ENCODE measurements around the gene FGF14.
"Not testable (repeated sequence)": the region's sequence is repeated elsewhere in the genome, so short reads cannot be mapped to it uniquely, and the experiment has no call there.

The FGF14 gene

GRCh38 chr13:102187313-102187712, 214.5 kb downstream of the FGF14 start:
- no peak for DNase-seq

GRCh38 chr13:102185375-102185984, 216.4 kb downstream of the FGF14 start:
- DNase-seq = no peak

GRCh38 chr13:102183509-102184182, 218.2 kb downstream of the FGF14 start:
- no peak for DNase-seq

- no peak for DNase-seq
Measured at GRCh38 chr13:102182170-102182569, 219.7 kb downstream of the FGF14 start.

GRCh38 chr13:102177431-102177830, 224.4 kb downstream of the FGF14 start:
- DNase-seq = no peak

GRCh38 chr13:102176846-102177245, 225.0 kb downstream of the FGF14 start:
- DNase-seq = no peak

- DNase-seq = no peak
Measured at GRCh38 chr13:102172406-102172805, 229.4 kb downstream of the FGF14 start.

GRCh38 chr13:102170305-102170704, 231.5 kb downstream of the FGF14 start:
- no peak for DNase-seq

- DNase-seq = no peak
Measured at GRCh38 chr13:102169471-102170015, 232.3 kb downstream of the FGF14 start.

GRCh38 chr13:102152790-102153189, 249.1 kb downstream of the FGF14 start:
- DNase-seq = no peak

GRCh38 chr13:102147353-102147752, 254.5 kb downstream of the FGF14 start:
- no peak for DNase-seq

GRCh38 chr13:102145750-102146149, 256.1 kb downstream of the FGF14 start:
- DNase-seq = no peak

GRCh38 chr13:102142473-102142826, 259.4 kb downstream of the FGF14 start:
- DNase-seq = no peak

GRCh38 chr13:102141625-102142472, 260.0 kb downstream of the FGF14 start:
- DNase-seq = no peak

GRCh38 chr13:102139626-102140025, 262.2 kb downstream of the FGF14 start:
- DNase-seq = no peak

GRCh38 chr13:102138635-102139190, 263.1 kb downstream of the FGF14 start:
- DNase-seq = no peak

GRCh38 chr13:102137904-102138303, 263.9 kb downstream of the FGF14 start:
- DNase-seq = not testable (repeated sequence)

- DNase-seq = no peak
Measured at GRCh38 chr13:102136735-102137296, 265.0 kb downstream of the FGF14 start.

- no peak for DNase-seq
Measured at GRCh38 chr13:102132777-102133295, 269.0 kb downstream of the FGF14 start.

- DNase-seq = no peak
Measured at GRCh38 chr13:102131246-102131645, 270.6 kb downstream of the FGF14 start.

- DNase-seq = no peak
Measured at GRCh38 chr13:102128216-102128810, 273.5 kb downstream of the FGF14 start.

GRCh38 chr13:102127153-102127552, 274.7 kb downstream of the FGF14 start:
- no peak for DNase-seq

Measured in stimulated activated CD4-positive, alpha-beta T cell treated with anti-CD3 and anti-CD28 coated beads, Interleukin-4, amount 100 ng/mL, for 4 hours (primary cell).